HEK293 (cell line): ENCODE measurements around the gene LSM3.

Experiments used
- KLF10 ChIP-seq: fragments of 450-650 bp; IDR thresholded peaks from 2 replicates; pipeline ENCODE4 v1.5.1; 2018; ENCODE audit warnings: missing biosample characterization, mild to moderate bottlenecking, missing genetic modification characterization
- KLF16 ChIP-seq: fragments of 450-650 bp; formaldehyde crosslinking; IDR thresholded peaks from 2 replicates; pipeline ENCODE4 v1.5.1; 2017; ENCODE audit warnings: missing biosample characterization, missing genetic modification characterization
- ZFP41 ChIP-seq: fragments of 450-650 bp; formaldehyde crosslinking; IDR thresholded peaks from 2 replicates; pipeline ENCODE4 v1.5.1; 2016; ENCODE audit warnings: missing biosample characterization, missing genetic modification characterization, borderline replicate concordance
- ZNF366 ChIP-seq: fragments of 450-650 bp; formaldehyde crosslinking; conservative IDR thresholded peaks from 2 replicates; pipeline ENCODE4 v1.5.1; 2016; ENCODE audit warnings: missing biosample characterization, missing genetic modification characterization
- ZNF549 ChIP-seq: fragments of 450-650 bp; IDR thresholded peaks from 2 replicates; pipeline ENCODE4 v1.5.1; 2018; ENCODE audit warnings: missing biosample characterization, missing genetic modification characterization, mild to moderate bottlenecking, inconsistent platforms, moderate library complexity
- TF ChIP-seq, protein P1 (sequence below): fragments of 450-650 bp; formaldehyde crosslinking; IDR thresholded peaks from 2 replicates; pipeline ENCODE4 v1.5.1; 2016; ENCODE audit warnings: missing biosample characterization, missing genetic modification characterization
- TF ChIP-seq, protein P2 (sequence below): fragments of 450-650 bp; formaldehyde crosslinking; IDR thresholded peaks from 2 replicates; pipeline ENCODE4 v1.5.1; 2016; ENCODE audit warnings: missing biosample characterization, missing genetic modification characterization

DNA sequence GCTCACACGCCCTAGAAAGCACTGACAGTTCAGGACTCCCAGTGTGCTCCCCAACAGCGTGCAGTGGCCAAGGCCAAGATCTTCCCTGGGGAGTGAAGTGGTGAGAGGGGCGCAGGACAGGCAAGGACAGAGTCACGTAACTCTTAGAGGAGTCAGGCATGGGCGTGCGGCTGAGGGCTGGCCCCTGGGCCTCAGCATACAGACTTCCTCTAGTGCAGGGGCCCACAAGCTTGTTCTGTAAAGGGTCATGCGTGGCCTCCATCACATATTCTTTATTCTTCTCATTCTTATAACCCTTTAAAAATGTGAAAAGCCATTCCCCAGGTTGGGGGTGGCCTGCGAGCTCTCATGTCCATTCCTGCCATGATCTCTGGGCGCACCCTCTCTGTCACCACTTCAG lies 28.5 kb upstream of the LSM3 start:
- TF ChIP-seq ZNF549 (tag by site-specific recombination): no peak
- no peak for TF ChIP-seq KLF10 (tag by site-specific recombination)
- TF ChIP-seq ZFP41: no peak
- TF ChIP-seq, protein P1, sequence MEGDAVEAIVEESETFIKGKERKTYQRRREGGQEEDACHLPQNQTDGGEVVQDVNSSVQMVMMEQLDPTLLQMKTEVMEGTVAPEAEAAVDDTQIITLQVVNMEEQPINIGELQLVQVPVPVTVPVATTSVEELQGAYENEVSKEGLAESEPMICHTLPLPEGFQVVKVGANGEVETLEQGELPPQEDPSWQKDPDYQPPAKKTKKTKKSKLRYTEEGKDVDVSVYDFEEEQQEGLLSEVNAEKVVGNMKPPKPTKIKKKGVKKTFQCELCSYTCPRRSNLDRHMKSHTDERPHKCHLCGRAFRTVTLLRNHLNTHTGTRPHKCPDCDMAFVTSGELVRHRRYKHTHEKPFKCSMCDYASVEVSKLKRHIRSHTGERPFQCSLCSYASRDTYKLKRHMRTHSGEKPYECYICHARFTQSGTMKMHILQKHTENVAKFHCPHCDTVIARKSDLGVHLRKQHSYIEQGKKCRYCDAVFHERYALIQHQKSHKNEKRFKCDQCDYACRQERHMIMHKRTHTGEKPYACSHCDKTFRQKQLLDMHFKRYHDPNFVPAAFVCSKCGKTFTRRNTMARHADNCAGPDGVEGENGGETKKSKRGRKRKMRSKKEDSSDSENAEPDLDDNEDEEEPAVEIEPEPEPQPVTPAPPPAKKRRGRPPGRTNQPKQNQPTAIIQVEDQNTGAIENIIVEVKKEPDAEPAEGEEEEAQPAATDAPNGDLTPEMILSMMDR (tag by site-specific recombination): no peak
- no peak for TF ChIP-seq ZNF366 (tag by site-specific recombination)
- TF ChIP-seq KLF16 (tag by site-specific recombination): no peak
- TF ChIP-seq, protein P2, sequence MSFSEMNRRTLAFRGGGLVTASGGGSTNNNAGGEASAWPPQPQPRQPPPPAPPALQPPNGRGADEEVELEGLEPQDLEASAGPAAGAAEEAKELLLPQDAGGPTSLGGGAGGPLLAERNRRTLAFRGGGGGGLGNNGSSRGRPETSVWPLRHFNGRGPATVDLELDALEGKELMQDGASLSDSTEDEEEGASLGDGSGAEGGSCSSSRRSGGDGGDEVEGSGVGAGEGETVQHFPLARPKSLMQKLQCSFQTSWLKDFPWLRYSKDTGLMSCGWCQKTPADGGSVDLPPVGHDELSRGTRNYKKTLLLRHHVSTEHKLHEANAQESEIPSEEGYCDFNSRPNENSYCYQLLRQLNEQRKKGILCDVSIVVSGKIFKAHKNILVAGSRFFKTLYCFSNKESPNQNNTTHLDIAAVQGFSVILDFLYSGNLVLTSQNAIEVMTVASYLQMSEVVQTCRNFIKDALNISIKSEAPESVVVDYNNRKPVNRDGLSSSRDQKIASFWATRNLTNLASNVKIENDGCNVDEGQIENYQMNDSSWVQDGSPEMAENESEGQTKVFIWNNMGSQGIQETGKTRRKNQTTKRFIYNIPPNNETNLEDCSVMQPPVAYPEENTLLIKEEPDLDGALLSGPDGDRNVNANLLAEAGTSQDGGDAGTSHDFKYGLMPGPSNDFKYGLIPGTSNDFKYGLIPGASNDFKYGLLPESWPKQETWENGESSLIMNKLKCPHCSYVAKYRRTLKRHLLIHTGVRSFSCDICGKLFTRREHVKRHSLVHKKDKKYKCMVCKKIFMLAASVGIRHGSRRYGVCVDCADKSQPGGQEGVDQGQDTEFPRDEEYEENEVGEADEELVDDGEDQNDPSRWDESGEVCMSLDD (tag by site-specific recombination): no peak
